ENCODE results near the gene ZNF516. TPM values are rescaled to one million over a fixed set of nuclear protein-coding genes. Genes with fewer than 3 reads are reported as not detected.

ZNF516 gene
- total RNA-seq, 1 experiment from 2014 or later, result 8.2 TPM

GRCh38 chr18:76499021-76499420, 4.0 kb upstream of the ZNF516 start:
- no peaks in the 10 kb centered on the region for H3K27me3 ChIP-seq
- no peak for DNase-seq
- no peaks in the 10 kb centered on the region for H3K9me3 ChIP-seq (replicated peaks)
- H3K4me3 ChIP-seq, result no peak overlapping the region
- no peaks in the 10 kb centered on the region for H3K36me3 ChIP-seq
- H3K4me1 ChIP-seq, result no peaks in the 10 kb centered on the region
- H3K27ac ChIP-seq, result no peak overlapping the region

GRCh38 chr18:76498064-76498463, 3.0 kb upstream of the ZNF516 start:
- H3K4me1 ChIP-seq, result no peaks in the 10 kb centered on the region
- no peaks in the 10 kb centered on the region for H3K27me3 ChIP-seq
- H3K36me3 ChIP-seq, result no peaks in the 10 kb centered on the region
- no peak overlapping the region for H3K4me3 ChIP-seq
- no peak overlapping the region for H3K27ac ChIP-seq
- DNase-seq, result no peak
- no peaks in the 10 kb centered on the region for H3K9me3 ChIP-seq (replicated peaks)

- Histone ChIP-seq H3K27ac (no peak overlapping the region), H3K36me3 (no peaks in the 10 kb centered on the region), H3K4me1 (no peaks in the 10 kb centered on the region), H3K9me3 (replicated peaks) (no peaks in the 10 kb centered on the region), H3K27me3 (no peaks in the 10 kb centered on the region), H3K4me3 (no peak overlapping the region)
- no peak for DNase-seq
Measured at GRCh38 chr18:76497021-76497420, 2.0 kb upstream of the ZNF516 start.

- H3K36me3 ChIP-seq, result no peaks in the 10 kb centered on the region
- no peak overlapping the region for H3K4me3 ChIP-seq
- no peaks in the 10 kb centered on the region for H3K9me3 ChIP-seq (replicated peaks)
- no peak for DNase-seq
- H3K4me1 ChIP-seq, result no peaks in the 10 kb centered on the region
- no peaks in the 10 kb centered on the region for H3K27me3 ChIP-seq
- H3K27ac ChIP-seq, result no peak overlapping the region
Measured at GRCh38 chr18:76496194-76496890, 1.3 kb upstream of the ZNF516 start.

GRCh38 chr18:76495435-76496193, 572 bp upstream of the ZNF516 start:
- H3K27ac ChIP-seq, result no peak overlapping the region

GRCh38 chr18:76494231-76495005, 624 bp downstream of the ZNF516 start:
- H3K27ac ChIP-seq, result no peak overlapping the region; the same call in 1 of the 2 replicates

More at GRCh38 chr18:76495435-76496193, 572 bp upstream of the ZNF516 start:
- Histone ChIP-seq H3K36me3 (no peaks in the 10 kb centered on the region), H3K4me3 (peak overlapping the region; percentile 59), H3K4me1 (no peaks in the 10 kb centered on the region), H3K27me3 (no peaks in the 10 kb centered on the region), H3K9me3 (replicated peaks) (no peaks in the 10 kb centered on the region)
- DNase-seq, result peak; percentile 13 to 32

GRCh38 chr18:76493213-76494161, 1.6 kb downstream of the ZNF516 start:
- Histone ChIP-seq H3K4me1 (no peaks in the 10 kb centered on the region), H3K9me3 (replicated peaks) (no peaks in the 10 kb centered on the region), H3K27ac (peak overlapping the region; percentile 0; the same call in 1 of the 2 replicates), H3K4me3 (peak overlapping the region; percentile 59), H3K27me3 (no peaks in the 10 kb centered on the region), H3K36me3 (no peaks in the 10 kb centered on the region)
- DNase-seq, result peak; percentile 7 to 31

More at GRCh38 chr18:76494231-76495005, 624 bp downstream of the ZNF516 start:
- Histone ChIP-seq H3K9me3 (replicated peaks) (no peaks in the 10 kb centered on the region), H3K4me3 (peak overlapping the region; percentile 59), H3K27me3 (no peaks in the 10 kb centered on the region), H3K36me3 (no peaks in the 10 kb centered on the region), H3K4me1 (no peaks in the 10 kb centered on the region)
- DNase-seq, result peak; percentile 15 to 35

GRCh38 chr18:76492669-76493212, 2.3 kb downstream of the ZNF516 start:
- DNase-seq, result peak; percentile 95 to 97
- Histone ChIP-seq H3K27me3 (no peaks in the 10 kb centered on the region), H3K36me3 (no peaks in the 10 kb centered on the region), H3K9me3 (replicated peaks) (no peaks in the 10 kb centered on the region), H3K4me1 (0 out of 2 replicates have a peak, but pooled peaks cover under 1% of the 10 kb centered on the region), H3K27ac (peak overlapping the region; percentile 0; the same call in 1 of the 2 replicates), H3K4me3 (peak overlapping the region; percentile 59)

- Histone ChIP-seq H3K4me1 (peaks cover 6% of the 10 kb centered on the region; the same call in 1 of the 2 replicates), H3K4me3 (peak overlapping the region; percentile 59), H3K9me3 (replicated peaks) (no peaks in the 10 kb centered on the region), H3K36me3 (no peaks in the 10 kb centered on the region), H3K27ac (peak overlapping the region; percentile 0; the same call in 1 of the 2 replicates), H3K27me3 (no peaks in the 10 kb centered on the region)
- DNase-seq, result peak; percentile 13 to 33
Measured at GRCh38 chr18:76491776-76492668, 3.0 kb downstream of the ZNF516 start.

GRCh38 chr18:76491473-76491775, 3.6 kb downstream of the ZNF516 start:
- peak; percentile 52 to 53 for DNase-seq

GRCh38 chr18:76490670-76491472, 4.2 kb downstream of the ZNF516 start:
- no peak overlapping the region for H3K27ac ChIP-seq

More at GRCh38 chr18:76491473-76491775, 3.6 kb downstream of the ZNF516 start:
- Histone ChIP-seq H3K4me3 (peak overlapping the region; percentile 59), H3K9me3 (replicated peaks) (no peaks in the 10 kb centered on the region), H3K36me3 (no peaks in the 10 kb centered on the region), H3K4me1 (peaks cover 6% of the 10 kb centered on the region; the same call in 1 of the 2 replicates), H3K27me3 (no peaks in the 10 kb centered on the region), H3K27ac (no peak overlapping the region)

GRCh38 chr18:76490033-76490432, 5.0 kb downstream of the ZNF516 start:
- Histone ChIP-seq H3K27ac (no peak overlapping the region), H3K36me3 (no peaks in the 10 kb centered on the region), H3K9me3 (replicated peaks) (no peaks in the 10 kb centered on the region), H3K27me3 (no peaks in the 10 kb centered on the region), H3K4me1 (peaks cover 6% of the 10 kb centered on the region; the same call in 1 of the 2 replicates), H3K4me3 (peak overlapping the region; percentile 66)
- DNase-seq, result no peak

More at GRCh38 chr18:76490670-76491472, 4.2 kb downstream of the ZNF516 start:
- Histone ChIP-seq H3K4me1 (peaks cover 6% of the 10 kb centered on the region; the same call in 1 of the 2 replicates), H3K9me3 (replicated peaks) (no peaks in the 10 kb centered on the region), H3K27me3 (no peaks in the 10 kb centered on the region), H3K4me3 (peak overlapping the region; percentile 66), H3K36me3 (no peaks in the 10 kb centered on the region)
- DNase-seq, result peak in 1 of 2 experiments; percentile 25
